Stimulated activated naive CD4-positive, alpha-beta T cell treated with Interleukin-2 at 50 U/mL for 16 hours (primary cell): ENCODE results near the gene TRMT44.
A peak's percentile ranks its signal among the peaks of the same experiment; 100 is the strongest.
"Not testable (repeated sequence)": the region's sequence is repeated elsewhere in the genome, so short reads cannot be mapped to it uniquely, and the experiment has no call there.

Experiments
- DNase-seq: peaks from one replicate; lab custom pipeline; 2025; lab: John Stamatoyannopoulos, UW

TRMT44 gene

GRCh38 chr4:8468746-8469535, 28.4 kb downstream of the TRMT44 start:
- peak; percentile 34 for DNase-seq

DNA sequence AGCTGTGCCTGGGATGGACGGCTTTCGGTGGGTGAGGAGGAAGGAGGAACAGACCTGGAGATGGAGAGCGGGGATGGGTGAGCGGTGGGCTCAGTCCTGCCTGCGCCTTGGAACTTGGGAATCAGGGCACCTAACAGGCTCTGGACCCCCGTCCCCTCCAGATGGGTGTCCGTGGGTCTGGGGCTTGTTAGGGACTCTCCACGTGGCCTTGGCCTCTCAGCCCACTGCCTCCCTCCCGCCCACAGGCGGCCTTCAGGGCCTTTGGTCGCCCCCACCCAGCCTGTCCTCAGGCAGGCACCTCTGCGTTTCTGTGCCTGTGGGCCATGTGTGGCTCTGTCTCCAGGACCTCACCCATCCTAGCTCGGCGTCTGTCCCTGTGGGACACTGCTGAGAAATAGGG, 29.0 kb downstream of the TRMT44 start:
- no peak for DNase-seq

DNA sequence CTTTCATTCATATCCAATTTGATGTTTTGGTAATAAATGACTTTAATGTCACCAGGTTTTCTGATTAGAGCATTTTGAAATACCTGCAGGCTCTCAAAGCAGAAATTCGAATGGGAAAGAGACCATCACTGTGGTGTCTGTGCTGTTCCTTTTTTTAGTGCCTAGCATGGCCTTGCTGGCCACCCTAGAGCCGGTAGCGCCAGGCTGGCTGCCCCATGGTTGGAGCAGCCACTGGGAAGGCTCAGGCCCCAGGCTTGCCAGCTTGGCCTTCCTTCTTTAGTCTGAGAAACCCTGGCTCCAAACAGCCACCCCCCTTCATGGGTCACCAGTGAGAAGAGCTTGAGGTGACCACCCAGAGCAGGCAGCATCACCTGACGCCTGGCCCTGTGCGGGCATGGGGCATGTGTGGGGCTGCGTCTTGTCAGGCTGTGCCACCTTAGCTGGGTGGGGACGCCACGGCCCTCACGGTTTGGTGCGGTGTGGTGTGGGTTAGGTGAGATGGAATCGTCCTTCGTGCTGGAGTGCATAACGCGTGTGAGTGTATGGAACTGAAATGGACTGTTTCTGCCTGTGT, 30.0 kb downstream of the TRMT44 start:
- no peak for DNase-seq

DNA sequence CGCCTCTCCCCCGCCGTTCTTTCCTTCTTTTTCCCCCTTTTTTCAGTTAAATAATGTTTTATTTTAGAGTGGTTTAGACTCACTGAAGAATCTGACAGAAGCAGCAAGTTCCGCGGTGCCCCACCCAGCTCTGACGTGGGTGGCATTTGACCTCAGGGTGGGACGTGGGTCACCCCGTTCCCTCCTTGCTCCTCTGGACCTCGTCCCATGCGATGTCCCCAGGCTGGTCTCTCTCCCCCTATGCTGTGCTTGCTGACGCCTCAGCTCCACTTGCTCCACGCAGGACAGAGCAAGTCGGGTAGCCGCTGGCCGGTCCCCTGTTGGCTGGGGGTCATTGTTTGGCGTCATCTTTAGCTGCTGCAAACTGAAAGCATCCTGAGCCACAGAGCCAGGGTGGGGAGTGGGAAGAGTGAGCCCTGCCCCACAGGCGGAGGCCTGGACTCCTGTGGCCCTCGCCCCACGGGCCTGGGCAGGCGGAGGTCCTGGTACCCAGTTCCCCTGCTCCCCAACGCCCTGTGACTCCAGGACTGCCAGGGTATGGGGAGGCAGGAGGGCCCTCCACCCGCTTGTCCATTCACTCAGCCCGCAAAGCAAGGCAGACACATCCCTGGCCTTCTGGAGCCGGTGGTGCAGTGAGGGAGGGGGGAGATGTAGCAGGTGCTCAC, 30.8 kb downstream of the TRMT44 start:
- no peak for DNase-seq

DNA sequence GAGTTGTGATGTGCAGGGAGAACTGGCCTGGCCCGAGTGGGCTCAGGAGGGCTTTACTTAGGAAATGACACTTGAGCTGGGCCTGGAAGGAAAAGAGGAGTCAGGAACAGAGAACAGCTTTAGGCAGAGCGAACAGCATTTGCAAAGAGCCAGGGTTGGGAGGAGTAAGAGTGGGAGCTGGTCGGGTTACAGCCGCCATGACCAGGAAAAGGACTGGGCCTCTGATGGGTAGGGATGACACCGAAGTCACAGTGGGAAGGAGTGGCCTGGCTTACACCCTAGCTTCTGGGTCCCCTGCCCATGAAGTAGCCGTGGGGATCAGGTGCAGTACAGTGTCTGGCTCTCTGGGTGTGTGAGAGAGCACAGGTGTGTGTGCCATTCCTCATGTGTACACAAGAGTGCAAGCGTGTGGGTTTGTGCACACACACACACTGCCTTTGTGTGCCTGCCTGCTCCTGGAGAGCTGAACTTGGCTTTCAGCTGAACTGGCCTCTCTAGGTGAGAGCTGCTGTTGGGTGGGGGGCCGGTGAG, 31.6 kb downstream of the TRMT44 start:
- no peak for DNase-seq

- DNase-seq = no peak
Measured at GRCh38 chr4:8472689-8473197, 32.2 kb downstream of the TRMT44 start.

GRCh38 chr4:8473198-8473919, 32.8 kb downstream of the TRMT44 start:
- DNase-seq = no peak

GRCh38 chr4:8473920-8474590, 33.5 kb downstream of the TRMT44 start:
- no peak for DNase-seq

- no peak for DNase-seq
Measured at GRCh38 chr4:8474856-8475255, 34.3 kb downstream of the TRMT44 start.

GRCh38 chr4:8475751-8476575, 35.4 kb downstream of the TRMT44 start:
- no peak for DNase-seq

- DNase-seq = no peak
Measured at GRCh38 chr4:8477095-8477635, 36.6 kb downstream of the TRMT44 start.

DNA sequence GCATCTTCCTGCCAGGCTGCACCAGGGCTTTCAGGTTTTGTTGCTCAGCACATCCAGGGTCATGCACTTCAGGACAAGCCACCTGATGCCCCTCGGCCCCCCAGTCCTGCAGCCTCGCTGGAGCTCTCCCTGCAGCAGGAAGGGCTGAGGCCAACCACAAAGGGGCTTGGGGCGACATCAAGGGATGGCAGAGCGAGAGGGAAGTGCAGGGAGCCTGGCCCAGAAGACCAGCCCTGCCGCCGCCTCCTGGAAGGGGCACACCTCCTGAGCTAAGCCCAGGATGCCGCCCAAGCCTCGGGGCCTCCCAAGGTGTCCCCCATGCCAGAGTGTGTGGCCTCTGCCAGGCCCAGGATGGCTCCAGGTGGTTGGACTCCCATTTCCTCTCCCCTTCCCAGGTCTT, 37.1 kb downstream of the TRMT44 start:
- DNase-seq = no peak

DNA sequence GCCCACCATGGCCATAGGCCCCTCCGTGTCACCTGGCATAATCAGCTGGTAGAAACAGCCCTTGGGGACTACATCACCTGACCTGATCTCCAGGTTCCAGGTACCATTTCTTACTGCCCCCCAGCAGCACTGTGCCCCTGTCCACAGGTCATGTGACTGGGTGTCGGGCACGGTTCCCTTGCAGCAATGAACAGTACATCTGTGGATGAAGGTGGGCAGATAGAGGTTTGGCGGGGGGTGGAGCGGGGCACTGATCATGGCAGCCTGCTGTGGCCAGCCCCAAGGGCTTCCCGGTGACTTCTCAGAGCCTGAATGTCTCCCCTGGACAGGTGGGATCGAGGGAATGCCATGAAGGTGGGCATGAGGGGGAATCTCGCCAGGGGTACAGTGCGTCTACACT, 37.8 kb downstream of the TRMT44 start:
- no peak for DNase-seq

GRCh38 chr4:8478801-8479744, 38.5 kb downstream of the TRMT44 start:
- DNase-seq = no peak

GRCh38 chr4:8480221-8480620, 39.6 kb downstream of the TRMT44 start:
- DNase-seq = no peak

DNA sequence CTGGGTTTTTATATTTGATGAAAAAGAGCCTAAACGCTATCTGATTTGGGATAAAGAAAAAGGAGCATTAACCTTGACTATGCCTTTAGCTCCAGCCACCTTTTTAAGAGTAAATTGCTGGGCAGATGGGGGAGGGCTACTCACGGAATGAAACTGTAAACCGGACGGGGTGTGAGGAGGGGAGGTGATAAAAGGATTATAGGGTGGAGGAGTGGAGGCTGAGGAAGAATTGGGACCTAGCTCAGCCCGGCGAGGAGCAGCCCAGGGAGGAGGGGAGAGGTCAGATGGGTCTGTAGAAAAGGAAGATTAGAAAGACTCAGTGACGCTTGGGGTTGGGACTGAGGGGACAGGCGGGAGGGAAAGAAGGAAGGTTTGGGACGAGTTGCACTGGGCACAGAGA, 46.1 kb downstream of the TRMT44 start:
- DNase-seq = not testable (repeated sequence)

DNA sequence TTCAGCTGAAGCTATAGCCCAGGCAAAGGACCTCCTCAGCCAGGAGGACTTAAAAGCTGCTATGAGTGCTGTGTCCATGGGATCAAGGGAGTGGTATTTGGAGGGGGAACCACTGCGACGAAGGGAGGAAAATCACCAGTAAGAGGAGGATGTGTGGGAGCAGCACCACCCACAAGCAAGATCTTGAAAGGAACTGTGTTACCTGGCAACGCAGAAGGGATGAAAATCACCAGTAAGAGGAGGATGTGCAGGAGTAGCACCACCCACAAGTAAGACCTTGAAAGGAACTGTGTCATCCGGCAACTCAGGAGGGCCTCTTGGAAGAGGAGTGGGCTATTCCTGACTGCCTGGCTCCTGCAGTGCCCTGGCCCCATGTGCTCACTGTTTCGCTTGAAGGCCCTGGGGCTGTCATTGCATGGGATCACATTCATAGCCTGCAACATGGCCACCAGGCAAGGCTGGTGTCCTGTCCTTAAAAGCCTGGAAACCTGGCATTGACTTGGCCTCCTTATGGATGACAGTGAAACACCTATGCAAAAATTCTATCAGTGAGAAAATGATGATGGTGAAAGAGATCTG, 48.3 kb downstream of the TRMT44 start:
- no peak for DNase-seq

DNA sequence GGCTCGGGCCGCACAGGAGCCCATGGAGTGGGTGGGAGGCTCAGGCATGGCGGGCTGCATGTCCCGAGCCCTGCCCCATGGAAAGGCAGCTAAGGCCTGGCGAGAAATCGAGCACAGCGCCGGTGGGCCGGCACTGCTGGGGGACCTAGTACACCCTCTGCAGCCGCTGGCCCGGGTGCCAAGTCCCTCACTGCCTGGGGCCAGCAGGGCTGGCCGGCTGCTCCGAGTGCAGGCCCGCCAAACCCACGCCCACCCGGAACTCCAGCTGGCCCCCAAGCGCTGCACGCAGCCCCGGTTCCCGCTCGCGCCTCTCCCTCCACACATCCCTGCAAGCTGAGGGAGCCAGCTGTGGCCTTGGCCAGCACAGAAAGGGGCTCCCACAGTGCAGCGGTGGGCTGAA, 50.9 kb downstream of the TRMT44 start:
- not testable (repeated sequence) for DNase-seq

DNA sequence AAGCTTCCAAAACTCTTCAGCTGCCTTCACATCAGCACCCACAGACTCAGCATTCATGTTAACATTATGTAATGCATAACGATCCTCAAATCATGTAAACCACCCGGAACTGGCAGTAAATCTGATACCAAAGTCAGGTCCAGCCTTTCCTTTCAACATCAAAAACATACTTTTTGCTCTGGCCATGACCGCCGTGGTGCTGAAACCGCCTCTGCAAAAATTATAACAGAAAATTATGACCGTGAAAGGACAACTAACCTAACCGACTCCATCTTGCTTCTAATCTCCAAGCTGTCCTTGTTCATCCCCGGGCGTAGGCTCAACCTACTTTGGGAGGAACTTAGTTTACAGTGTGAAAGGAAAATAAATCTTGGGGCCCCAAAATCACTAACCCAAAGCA, 51.6 kb downstream of the TRMT44 start:
- DNase-seq = no peak
